Urinary bladder (tissue), 4 donors: ENCODE measurements around the gene F12. TPM values are rescaled to one million over a fixed set of nuclear protein-coding genes. Genes with fewer than 3 reads are reported as not detected.
"Not testable (repeated sequence)": the region's sequence is repeated elsewhere in the genome, so short reads cannot be mapped to it uniquely, and the experiment has no call there.

Source experiments
- DNase-seq: peaks from one replicate; pipeline ENCODE4 v3.0.0-alpha.2; 2015; ENCODE audit errors: extremely low spot score
- H3K27ac ChIP-seq: one replicate; pipeline ENCODE4 v1.5.1; 2013; ENCODE audit warnings: low read depth, mild to moderate bottlenecking, moderate library complexity
- H3K36me3 ChIP-seq: one replicate; pipeline ENCODE4 v1.6.1; 2013; ENCODE audit warnings: mild to moderate bottlenecking, moderate library complexity; ENCODE audit not compliant: insufficient read depth
- H3K4me1 ChIP-seq: one replicate; pipeline ENCODE4 v1.6.1; 2013; ENCODE audit warnings: mild to moderate bottlenecking, moderate library complexity; ENCODE audit not compliant: insufficient read depth
- H3K4me3 ChIP-seq: one replicate; pipeline ENCODE4 v1.5.1; 2013; ENCODE audit warnings: low read depth, low read length
- WGBS: extraction: QIAGEN DNeasy Blood & Tissue Kit; methylation state at CpG from one replicate; pipeline ENCODE4 v1.1.7; 2013; 5-methylcytosine and 5-hydroxymethylcytosine counted together
- polyA plus RNA-seq: library from polyadenylated mRNA; stranded (reverse); fragments of 200-250 nt; gene quantifications from one replicate; pipeline ENCODE4 v1.2.3, GENCODE V29; 2013
- total RNA-seq: library from RNA; depleted of rRNA; stranded (reverse); fragments of >200 nt; gene quantifications from one replicate; pipeline ENCODE4 v1.2.3, GENCODE V29; 2014
- donor health status: healthy with polysubstance abuse.
- donor health status: healthy.

Gene F12
- total and polyA plus RNA-seq, 2 donors, result 1.1 TPM; not detected in 1

DNA sequence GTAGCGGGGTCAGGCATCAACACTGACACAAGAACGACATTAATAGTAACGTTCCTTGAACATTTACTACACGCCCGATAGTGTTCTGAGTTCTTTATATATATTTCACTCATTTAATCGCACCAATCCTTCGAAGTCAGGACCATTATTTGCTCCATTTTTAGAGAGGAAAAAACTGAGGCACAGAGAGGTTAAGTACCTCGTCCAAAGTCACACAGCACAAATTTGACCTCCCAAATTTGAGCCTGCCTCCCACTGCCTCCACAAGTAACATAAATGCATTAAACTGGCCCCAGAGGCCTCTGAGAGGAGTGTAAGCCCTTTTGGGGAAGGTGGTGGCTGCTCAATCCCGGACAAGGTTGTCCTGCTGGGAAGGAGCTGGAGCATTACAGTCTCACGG is 45.8 kb downstream of the F12 start:
- H3K4me1 ChIP-seq, result no peaks in the 10 kb centered on the region

GRCh38 chr5:177362610-177363507 is 46.5 kb downstream of the F12 start:
- no peak for DNase-seq
- H3K27ac ChIP-seq, result no peak overlapping the region
- H3K4me3 ChIP-seq, result peak overlapping the region; percentile 41
- 10% methylated on average over 59 of the region's 59 CpGs for WGBS
- H3K4me1 ChIP-seq, result no peaks in the 10 kb centered on the region
- H3K36me3 ChIP-seq, result no peaks in the 10 kb centered on the region

More for the DNA sequence above, 45.8 kb downstream of the F12 start:
- Histone ChIP-seq H3K36me3 (no peaks in the 10 kb centered on the region), H3K27ac (no peak overlapping the region), H3K4me3 (no peak overlapping the region)
- WGBS, result 39% methylated on average over 10 of the region's 10 CpGs
- DNase-seq, result no peak

DNA sequence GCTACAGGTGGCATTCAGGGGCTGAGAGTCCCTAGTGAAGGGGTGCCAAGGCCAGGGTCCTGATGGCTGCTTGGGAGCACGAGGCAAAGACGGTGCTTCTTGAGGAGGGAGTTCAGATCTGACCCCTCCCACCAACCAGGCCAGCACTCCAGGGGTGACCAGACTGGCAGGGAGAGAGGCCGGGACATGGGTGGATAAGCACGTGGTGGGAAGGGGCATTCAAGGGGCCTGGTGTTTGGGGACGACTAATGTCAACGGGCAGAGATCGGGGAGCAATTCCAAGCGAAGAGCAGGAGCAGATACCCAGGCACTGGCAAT is 47.1 kb downstream of the F12 start:
- Histone ChIP-seq H3K36me3 (no peaks in the 10 kb centered on the region), H3K27ac (no peak overlapping the region), H3K4me3 (no peak overlapping the region), H3K4me1 (no peaks in the 10 kb centered on the region)
- DNase-seq, result no peak
- 55% methylated on average over 8 of the region's 8 CpGs for WGBS

DNA sequence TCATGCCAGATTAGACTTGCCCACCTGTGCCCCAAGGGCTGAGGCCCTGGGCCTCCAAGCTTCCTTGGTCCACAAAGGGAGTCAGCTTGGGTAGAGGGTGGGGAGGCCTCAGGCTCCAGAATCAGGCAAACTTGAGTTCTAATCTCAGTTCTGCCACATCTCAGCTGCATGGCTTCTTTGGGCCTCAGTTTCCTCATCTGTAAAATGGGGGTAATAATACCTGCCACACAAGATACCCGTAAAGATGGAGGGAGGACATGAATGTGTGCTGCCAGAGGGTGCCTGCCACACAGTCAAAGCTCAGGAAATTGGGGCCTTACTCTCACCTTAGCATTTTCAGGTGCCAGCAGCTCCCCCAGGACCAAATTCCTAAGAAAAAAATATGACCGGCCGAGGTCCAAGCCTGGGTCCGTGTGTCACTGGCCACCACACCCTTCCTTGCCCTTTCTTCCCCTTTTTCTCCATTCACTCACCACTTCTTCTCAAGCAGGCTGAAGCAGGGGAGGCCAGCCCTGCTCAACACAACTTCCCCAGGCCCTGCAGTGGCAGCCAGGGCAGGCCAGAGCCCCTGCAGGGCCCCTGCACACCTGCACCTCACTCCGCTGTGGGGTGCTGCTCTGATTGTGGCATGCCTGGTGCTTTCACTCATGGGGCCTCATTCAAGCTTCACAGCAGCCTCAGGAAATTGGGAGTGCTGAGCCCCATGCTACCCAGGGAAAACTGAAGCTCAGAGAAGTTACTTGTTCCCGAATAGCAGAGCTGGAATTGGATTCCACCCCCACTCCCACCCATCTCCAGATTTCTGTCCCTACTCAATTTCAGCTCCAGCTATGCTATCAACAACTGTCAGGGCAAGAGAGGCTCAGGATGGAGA is 47.7 kb downstream of the F12 start:
- no peaks in the 10 kb centered on the region for H3K36me3 ChIP-seq
- H3K27ac ChIP-seq, result no peak overlapping the region
- H3K4me3 ChIP-seq, result no peak overlapping the region
- no peaks in the 10 kb centered on the region for H3K4me1 ChIP-seq
- WGBS, result 81% methylated on average over 6 of the region's 6 CpGs
- DNase-seq, result no peak

DNA sequence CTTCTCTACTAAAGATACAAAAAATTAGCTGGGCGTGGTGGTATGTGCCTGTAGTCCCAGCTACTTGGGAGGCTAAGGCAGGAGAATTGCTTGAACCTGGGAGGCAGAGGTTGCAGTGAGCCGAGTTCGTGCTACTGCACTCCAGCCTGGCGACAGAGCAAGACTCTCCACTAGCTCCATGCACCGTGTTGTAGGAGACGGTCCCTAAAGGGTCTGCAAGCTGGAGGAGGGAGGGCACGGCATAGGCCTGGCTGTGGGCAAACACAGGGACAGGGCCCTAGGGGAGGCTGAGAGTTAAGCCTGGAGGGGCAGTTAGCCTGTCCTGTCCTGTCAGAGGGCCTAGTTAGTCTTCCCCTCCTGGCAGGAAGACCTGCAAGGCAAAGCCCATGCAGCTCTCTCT is 48.6 kb downstream of the F12 start:
- not testable (repeated sequence) for H3K4me3 ChIP-seq, H3K27ac ChIP-seq, H3K4me1 ChIP-seq, DNase-seq, H3K36me3 ChIP-seq
- WGBS, result 90% methylated on average over 7 of the region's 7 CpGs

- H3K4me1 ChIP-seq, result no peaks in the 10 kb centered on the region
- DNase-seq, result no peak
Observed at GRCh38 chr5:177359860-177360259, 49.5 kb downstream of the F12 start.

DNA sequence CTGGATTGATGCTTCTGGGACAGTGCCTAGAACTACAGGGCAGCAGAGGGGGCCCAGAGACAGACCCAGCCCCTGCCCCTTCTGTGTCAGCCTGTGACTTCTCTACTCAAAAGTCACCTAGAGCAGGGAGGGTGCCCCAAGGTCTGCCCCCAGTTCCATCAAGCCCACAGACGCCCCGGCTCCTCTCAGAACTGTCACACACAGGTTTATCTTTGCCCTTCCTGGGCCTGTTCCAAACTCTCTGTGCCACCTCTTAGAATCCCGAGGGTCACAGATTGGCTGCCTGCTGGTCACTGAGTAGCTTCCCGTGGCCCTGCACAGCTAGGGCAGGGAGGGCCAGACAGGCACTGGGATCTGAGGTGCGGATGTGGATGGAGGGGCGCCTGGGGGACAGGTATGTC is 49.9 kb downstream of the F12 start:
- DNase-seq, result no peak
- no peaks in the 10 kb centered on the region for H3K4me1 ChIP-seq
- no peak overlapping the region for H3K27ac ChIP-seq
- no peaks in the 10 kb centered on the region for H3K36me3 ChIP-seq
- no peak overlapping the region for H3K4me3 ChIP-seq
- 69% methylated on average over 6 of the region's 6 CpGs for WGBS

More at GRCh38 chr5:177359860-177360259, 49.5 kb downstream of the F12 start:
- WGBS, result 78% methylated on average over 3 of the region's 3 CpGs
- H3K4me3 ChIP-seq, result no peak overlapping the region
- H3K27ac ChIP-seq, result no peak overlapping the region
- no peaks in the 10 kb centered on the region for H3K36me3 ChIP-seq

- 54% methylated on average over 5 of the region's 5 CpGs for WGBS
- no peak overlapping the region for H3K27ac ChIP-seq
- no peaks in the 10 kb centered on the region for H3K4me1 ChIP-seq
- H3K36me3 ChIP-seq, result no peaks in the 10 kb centered on the region
- H3K4me3 ChIP-seq, result peak overlapping the region; percentile 29
- no peak for DNase-seq
Observed at GRCh38 chr5:177358370-177358819, 51.0 kb downstream of the F12 start.

DNA sequence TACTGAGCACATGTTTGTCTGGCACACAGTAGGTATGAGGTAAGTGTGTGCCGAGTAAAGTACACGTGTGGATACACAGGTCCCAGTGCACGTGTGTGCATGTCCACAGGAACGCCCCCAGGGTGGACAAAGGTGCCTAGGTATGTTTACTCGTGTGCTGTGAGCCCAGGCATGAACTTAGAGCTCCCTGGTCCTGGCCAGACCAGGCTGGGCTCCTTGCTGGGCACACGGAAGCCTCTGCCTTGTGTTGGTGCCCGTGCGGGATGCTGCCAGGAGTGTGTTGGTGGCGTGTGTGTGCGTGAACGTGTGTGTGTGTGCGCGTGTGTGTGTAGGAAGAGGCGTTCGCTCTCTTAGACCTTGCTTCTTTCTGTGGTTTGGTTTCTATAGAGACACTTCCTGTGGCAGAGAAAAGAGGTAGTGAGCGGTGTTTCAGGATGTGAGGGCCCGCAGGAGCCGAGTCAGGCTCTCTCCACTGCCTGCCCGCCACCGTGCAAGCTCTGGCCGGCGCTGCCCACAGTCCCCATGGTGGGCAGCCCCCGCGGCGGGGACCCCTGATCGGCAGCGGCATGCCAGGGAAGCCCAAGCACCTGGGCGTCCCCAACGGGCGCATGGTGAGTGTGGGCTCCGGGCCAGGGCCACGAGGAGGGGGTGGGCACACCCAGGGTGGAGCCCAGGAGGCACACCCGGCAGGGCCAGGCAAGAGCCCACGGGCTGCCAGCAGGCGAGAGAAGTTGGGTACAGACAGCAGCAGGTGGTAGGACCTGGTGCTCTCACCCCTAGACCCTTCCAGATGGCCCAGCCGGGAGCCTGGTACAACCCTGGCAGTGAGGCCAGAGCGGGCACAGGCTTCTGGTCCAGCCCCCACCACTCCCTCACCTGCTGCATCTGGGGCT is 51.7 kb downstream of the F12 start, which contains the start of gene RGS14:
RGS14 (plus strand) TSS at position 466 of the 893 bp plus-strand sequence; CDS start at position 567, 101 bp downstream.
- Histone ChIP-seq H3K4me3 (peak within 1 kb of the TSS; percentile 29), H3K36me3 (no peaks in the 10 kb centered on the region), H3K4me1 (no peaks in the 10 kb centered on the region), H3K27ac (no peak within 1 kb of the TSS)
- 46% methylated on average over 37 of the region's 37 CpGs for WGBS
- DNase-seq, result no peak

DNA sequence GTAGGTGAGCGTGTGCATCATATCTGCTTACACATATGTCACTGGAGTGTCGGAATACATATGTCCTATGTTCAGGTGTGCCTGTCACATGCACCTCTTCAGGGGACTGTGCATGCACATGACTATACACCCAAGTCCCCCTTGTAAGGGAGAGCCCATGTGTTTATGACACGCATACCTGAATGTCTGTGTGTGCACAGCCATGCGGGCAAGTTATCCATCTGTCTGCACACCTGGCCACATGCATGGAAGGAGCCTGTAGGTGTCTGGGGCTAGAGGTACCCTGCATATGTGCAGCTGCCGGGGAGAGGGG is 52.3 kb downstream of the F12 start:
- Histone ChIP-seq H3K27ac (no peak overlapping the region), H3K36me3 (no peaks in the 10 kb centered on the region), H3K4me1 (no peaks in the 10 kb centered on the region), H3K4me3 (no peak overlapping the region)
- no peak for DNase-seq
- 71% methylated on average over 5 of the region's 5 CpGs for WGBS

GRCh38 chr5:177356746-177357145 is 52.6 kb downstream of the F12 start:
- DNase-seq, result no peak
- 54% methylated on average over 3 of the region's 3 CpGs for WGBS
- no peak overlapping the region for H3K4me3 ChIP-seq
- H3K36me3 ChIP-seq, result no peaks in the 10 kb centered on the region
- no peaks in the 10 kb centered on the region for H3K4me1 ChIP-seq
- H3K27ac ChIP-seq, result no peak overlapping the region

- WGBS, result 13% methylated on average over 1 of the region's 1 CpG
- DNase-seq, result no peak
- no peak overlapping the region for H3K4me3 ChIP-seq
- no peaks in the 10 kb centered on the region for H3K36me3 ChIP-seq
- no peak overlapping the region for H3K27ac ChIP-seq
- no peaks in the 10 kb centered on the region for H3K4me1 ChIP-seq
Observed at GRCh38 chr5:177355868-177356168, 53.5 kb downstream of the F12 start.

- no peak for DNase-seq
- no peaks in the 10 kb centered on the region for H3K4me1 ChIP-seq
- WGBS, result 78% methylated on average over 1 of the region's 1 CpG
- H3K27ac ChIP-seq, result no peak overlapping the region
- no peaks in the 10 kb centered on the region for H3K36me3 ChIP-seq
- no peak overlapping the region for H3K4me3 ChIP-seq
Observed at GRCh38 chr5:177355162-177355867, 54.0 kb downstream of the F12 start.
